ENCODE results near the gene IZUMO1. TPM values are rescaled to one million over a fixed set of nuclear protein-coding genes. Genes with fewer than 3 reads are reported as not detected.

Gene IZUMO1
- total and polyA plus RNA-seq, 2 of the 4 experiments (the other 2 are of a cell fraction), result not detected

GRCh38 chr19:48734625-48735024, 12.1 kb downstream of the IZUMO1 start:
- H3K4ac ChIP-seq (ENCODE audit: low read depth, low read length), result no peak overlapping the region
- H2AK5ac ChIP-seq (ENCODE audit: low read depth, low read length), result no peak overlapping the region
- ChIA-PET CTCF (no interaction called here), POLR2A (ENCODE audit: unreplicated experiment) (no interaction called here)
- H3K9ac ChIP-seq (ENCODE audit: low read depth, low read length), result no peak overlapping the region
- no peak overlapping the region for H3K23ac ChIP-seq (ENCODE audit: low read depth, low read length)
- BruUV-seq (replicated peaks), result no TSS peak
- no peak overlapping the region for H3K4me2 ChIP-seq (ENCODE audit: low read depth, low read length)
- no peak overlapping the region for H3K4me3 ChIP-seq (ENCODE audit: insufficient read depth, low read depth, low read length)
- H2BK5ac ChIP-seq (ENCODE audit: low read depth, low read length, poor library complexity, severe bottlenecking), result no peak overlapping the region
- ATAC-seq (ENCODE audit: low read depth) (no peak), DNase-seq (no peak)
- TF ChIP-seq RCOR1 (IDR thresholded peaks at IDR 0.05; ENCODE audit: insufficient replicate concordance, low read length) (no peak), BHLHE40 (IDR thresholded peaks at IDR 0.05; ENCODE audit: low read depth, low read length) (no peak), RFX5 (IDR thresholded peaks at IDR 0.05; ENCODE audit: low read depth, low read length) (no peak), FOS (IDR thresholded peaks at IDR 0.05; ENCODE audit: low read depth, low read length) (no peak), ELK1 (IDR thresholded peaks at IDR 0.05; ENCODE audit: borderline replicate concordance, low read depth, low read length) (no peak), MAFK (IDR thresholded peaks at IDR 0.05; ENCODE audit: low read depth, low read length) (no peak), SMC3 (IDR thresholded peaks at IDR 0.05; ENCODE audit: low read depth, low read length) (no peak), CEBPB (IDR thresholded peaks at IDR 0.05; ENCODE audit: low read depth, low read length) (no peak), USF2 (IDR thresholded peaks at IDR 0.05; ENCODE audit: low read depth, low read length) (no peak), POLR2A (IDR thresholded peaks at IDR 0.05; ENCODE audit: low read depth, low read length) (no peak), MAZ (IDR thresholded peaks at IDR 0.05; ENCODE audit: borderline replicate concordance, low read depth, low read length) (no peak), CHD1 (IDR thresholded peaks at IDR 0.05; ENCODE audit: low read depth, low read length) (no peak), MXI1 (IDR thresholded peaks at IDR 0.05; ENCODE audit: borderline replicate concordance, low read depth, low read length) (no peak), NFE2L2 (IDR thresholded peaks at IDR 0.05; ENCODE audit: low read depth, low read length) (no peak)
- TF ChIP-seq, protein P1, sequence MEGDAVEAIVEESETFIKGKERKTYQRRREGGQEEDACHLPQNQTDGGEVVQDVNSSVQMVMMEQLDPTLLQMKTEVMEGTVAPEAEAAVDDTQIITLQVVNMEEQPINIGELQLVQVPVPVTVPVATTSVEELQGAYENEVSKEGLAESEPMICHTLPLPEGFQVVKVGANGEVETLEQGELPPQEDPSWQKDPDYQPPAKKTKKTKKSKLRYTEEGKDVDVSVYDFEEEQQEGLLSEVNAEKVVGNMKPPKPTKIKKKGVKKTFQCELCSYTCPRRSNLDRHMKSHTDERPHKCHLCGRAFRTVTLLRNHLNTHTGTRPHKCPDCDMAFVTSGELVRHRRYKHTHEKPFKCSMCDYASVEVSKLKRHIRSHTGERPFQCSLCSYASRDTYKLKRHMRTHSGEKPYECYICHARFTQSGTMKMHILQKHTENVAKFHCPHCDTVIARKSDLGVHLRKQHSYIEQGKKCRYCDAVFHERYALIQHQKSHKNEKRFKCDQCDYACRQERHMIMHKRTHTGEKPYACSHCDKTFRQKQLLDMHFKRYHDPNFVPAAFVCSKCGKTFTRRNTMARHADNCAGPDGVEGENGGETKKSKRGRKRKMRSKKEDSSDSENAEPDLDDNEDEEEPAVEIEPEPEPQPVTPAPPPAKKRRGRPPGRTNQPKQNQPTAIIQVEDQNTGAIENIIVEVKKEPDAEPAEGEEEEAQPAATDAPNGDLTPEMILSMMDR (conservative IDR thresholded peaks at IDR 0.05; ENCODE audit: low read depth, low read length), result no peak
- in situ Hi-C loops (cut with MboI; ENCODE audit: low sequenced_read_pairs), result no loop called here
- no peak overlapping the region for H4K5ac ChIP-seq (ENCODE audit: low read depth, low read length)
- no peak overlapping the region for H3K14ac ChIP-seq (replicated peaks; ENCODE audit: low read depth, low read length)
- no peaks in the 10 kb centered on the region for H3K79me1 ChIP-seq (ENCODE audit: low read depth in 1 of 2, low read length in 2 of 2)
- intact Hi-C loops (cut with micrococcal nuclease), result no loop called here
- no peak overlapping the region for H2BK15ac ChIP-seq (ENCODE audit: low read depth, low read length)
- H3K18ac ChIP-seq (ENCODE audit: low read depth, low read length), result no peak overlapping the region
- WGBS, 2 experiments (ENCODE audit: extremely low coverage in 2 of 2, insufficient read length in 1 of 2), result 81% methylated on average over 4 of the region's 9 CpGs; no CpG with 5 or more reads in 1 of the 2 experiments
- H3K27ac ChIP-seq (ENCODE audit: insufficient read depth, low read length), result no peak overlapping the region
- no peak overlapping the region for H4K8ac ChIP-seq (ENCODE audit: low read depth in 2 of 2, low read length in 2 of 2)
- no peak overlapping the region for H3K56ac ChIP-seq (ENCODE audit: extremely low read depth, insufficient read depth, low read length)
- dilution Hi-C loops (cut with HindIII; ENCODE audit: low sequenced_read_pairs, unreplicated experiment), result no loop called here
- H2BK120ac ChIP-seq (ENCODE audit: low read depth, low read length), result no peak overlapping the region
- no peak overlapping the region for H2BK20ac ChIP-seq (ENCODE audit: low read depth, low read length)
- H3K9me1 ChIP-seq (ENCODE audit: insufficient read depth, low read length), result peaks cover 3% of the 10 kb centered on the region; the same call in 1 of the 2 replicates
- peaks cover 5% of the 10 kb centered on the region for H3K4me1 ChIP-seq (ENCODE audit: control insufficient read depth, insufficient read depth, low read length)
- H3K9me3 ChIP-seq (ENCODE audit: control insufficient read depth, insufficient read depth, low read length), result peaks cover 3% of the 10 kb centered on the region
- no peak overlapping the region for H2AK9ac ChIP-seq (replicated peaks; ENCODE audit: low read depth, low read length, poor library complexity)
- peaks cover 23% of the 10 kb centered on the region for H3K27me3 ChIP-seq (ENCODE audit: control insufficient read depth, insufficient read depth, low read length)
- H4K91ac ChIP-seq (ENCODE audit: insufficient read depth, low read depth, low read length), result no peak overlapping the region
- no peaks in the 10 kb centered on the region for H3K36me3 ChIP-seq (ENCODE audit: control insufficient read depth, insufficient read depth, low read length)
- H2AFZ ChIP-seq (replicated peaks; ENCODE audit: low read length, poor library complexity), result no peak overlapping the region
- no peaks in the 10 kb centered on the region for H4K20me1 ChIP-seq (ENCODE audit: insufficient read depth, low read length)
